T-cell (primary cell): ENCODE measurements around the gene PPP1R15A. TPM values are rescaled to one million over a fixed set of nuclear protein-coding genes. Genes with fewer than 3 reads are reported as not detected.

Experiments used
- ATAC-seq, 4 experiments: fragments of 200-7000 bp in 3 of 4; fragments of 150-1000 bp in 1 of 4; cut with Tn5 transposase; replicated peaks in 1 of 4; 1 replicate in 3 of 4; 2 replicates in 1 of 4; pipeline ENCODE4 v1.10.0; 2021; ENCODE audit warnings: moderate library complexity in 3 of 4, mild to moderate bottlenecking in 2 of 4, moderate number of reproducible peaks in 1 of 4
- CTCF ChIA-PET, 2 donors: fragments of 300-600 bp; sonication (Branson Sonifier 250); formaldehyde crosslinking; loops; one replicate each; lab custom pipeline; 2022; ENCODE audit warnings: antibody characterized with exemption in 2 of 2; lab: Charles Lee
- POLR2A ChIA-PET, 2 donors: fragments of 300-600 bp; sonication (Branson Sonifier 250); formaldehyde crosslinking; loops; one replicate each; lab custom pipeline; 2022; ENCODE audit warnings: antibody characterized with exemption in 2 of 2; lab: Charles Lee
- DNase-seq, 35 experiments: peaks; one replicate each; pipeline versions ENCODE4 v3.0.0 to v3.0.0-alpha.2; 2013 to 2023
- H3K27ac ChIP-seq: one replicate; pipeline ENCODE4 v1.5.1; 2013; ENCODE audit warnings: low read length
- H3K27me3 ChIP-seq, 2 experiments: replicated peaks in 1 of 2; 1 replicate in 1 of 2; 2 replicates in 1 of 2; pipeline versions ENCODE4 v1.6.1 to v1.7.0; 2013; ENCODE audit warnings: low read length in 1 of 2, mixed read lengths in 1 of 2; ENCODE audit not compliant: control insufficient read depth in 2 of 2, insufficient read depth in 2 of 2; ENCODE audit errors: extremely low read depth in 1 of 2
- H3K36me3 ChIP-seq, 2 donors: 1 replicate in 1 of 2; 2 replicates in 1 of 2; pipeline versions ENCODE4 v1.6.1 to v1.7.0; 2013; ENCODE audit warnings: low read length in 1 of 2; ENCODE audit not compliant: control insufficient read depth in 2 of 2, insufficient read depth in 1 of 2; ENCODE audit errors: extremely low read depth in 1 of 2
- H3K4me1 ChIP-seq, 2 experiments: 1 replicate in 1 of 2; 2 replicates in 1 of 2; pipeline versions ENCODE4 v1.6.1 to v1.7.0; 2013; ENCODE audit warnings: low read length in 2 of 2, mixed read lengths in 1 of 2; ENCODE audit not compliant: insufficient read depth in 2 of 2, control insufficient read depth in 1 of 2; ENCODE audit errors: extremely low read depth in 1 of 2
- H3K4me3 ChIP-seq, 2 donors: 1 replicate in 1 of 2; 2 replicates in 1 of 2; pipeline versions ENCODE4 v1.5.1 to v1.7.0; 2013; ENCODE audit warnings: mild to moderate bottlenecking in 2 of 2, low read length in 1 of 2, moderate library complexity in 1 of 2; ENCODE audit not compliant: control insufficient read depth in 1 of 2; ENCODE audit errors: extremely low read depth in 1 of 2
- H3K9me3 ChIP-seq: 2 replicates; pipeline ENCODE4 v1.7.0; 2013
- H3K27ac Mint-ChIP-seq, 2 donors: one replicate each; pipeline ENCODE4 v1.8.0; 2020 to 2021; ENCODE audit warnings: mild to moderate bottlenecking in 2 of 2, mixed read lengths in 2 of 2
- H3K27me3 Mint-ChIP-seq, 2 donors: one replicate each; pipeline ENCODE4 v1.8.0; 2021 to 2022; ENCODE audit warnings: mixed read lengths in 2 of 2
- H3K36me3 Mint-ChIP-seq: one replicate; pipeline ENCODE4 v1.8.0; 2021; ENCODE audit warnings: mixed read lengths
- H3K4me1 Mint-ChIP-seq, 3 donors: one replicate each; pipeline ENCODE4 v1.8.0; 2020 to 2022; ENCODE audit warnings: mixed read lengths in 3 of 3, mild to moderate bottlenecking in 1 of 3
- H3K4me3 Mint-ChIP-seq, 3 donors: one replicate each; pipeline ENCODE4 v1.8.0; 2020 to 2022; ENCODE audit warnings: mild to moderate bottlenecking in 3 of 3, mixed read lengths in 3 of 3, moderate library complexity in 3 of 3
- H3K9me3 Mint-ChIP-seq, 3 donors: one replicate each; pipeline ENCODE4 v1.8.0; 2020 to 2022; ENCODE audit warnings: mixed read lengths in 3 of 3
- WGBS: methylation state at CpG from one replicate; pipeline ENCODE4 v1.1.5; 2013; ENCODE audit warnings: missing lambda C conversion rate; ENCODE audit not compliant: insufficient coverage; 5-methylcytosine and 5-hydroxymethylcytosine counted together
- total RNA-seq, 35 experiments: library from RNA in 6 of 35; stranded (reverse) in 6 of 35; fragments of 120-200 nt in 1 of 35; gene quantifications; one replicate each; pipeline versions ENCODE4 v1.2.1 to v1.2.4 and lab custom pipeline; 2013 to 2026

The PPP1R15A gene
- total RNA-seq, 5 donors from 2014 or later (not counting 1 experiment from before 2014, with no cell fraction given), result 74.4 to 713 (median 93.6) TPM

DNA sequence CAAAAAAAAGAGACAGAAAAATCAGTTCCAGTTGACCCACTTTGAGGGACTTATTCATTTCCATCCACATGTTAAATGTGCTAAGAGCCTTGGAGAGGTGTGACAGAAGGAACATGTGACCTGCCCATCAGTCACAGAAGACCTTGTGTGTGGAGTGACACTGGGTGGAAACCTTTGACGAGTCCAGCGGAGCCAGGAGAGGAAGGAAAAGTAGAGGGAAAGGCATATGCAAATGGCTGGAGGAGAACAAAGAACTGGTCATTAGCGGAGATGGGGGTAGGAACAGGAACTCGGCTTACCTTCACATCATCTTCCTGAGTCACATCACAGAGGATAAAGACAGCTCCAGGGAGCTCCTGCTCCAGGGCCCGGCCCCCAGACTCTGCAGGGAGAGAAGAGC lies 38.2 kb upstream of the PPP1R15A start:
- ChIA-PET CTCF (no interaction called here), POLR2A (no interaction called here)
- no peak overlapping the region for H3K27ac ChIP-seq
- no peaks in the 10 kb centered on the region for H3K9me3 Mint-ChIP-seq
- H3K36me3 Mint-ChIP-seq, result no peaks in the 10 kb centered on the region
- no peaks in the 10 kb centered on the region for H3K9me3 ChIP-seq
- peaks cover 3 to 28% of the 10 kb centered on the region in 2 experiments for H3K4me1 ChIP-seq
- no peak for ATAC-seq
- H3K27me3 ChIP-seq, result peaks cover 0 to 37% of the 10 kb centered on the region in 2 experiments
- no CpG with 5 or more reads among the region's 5 CpGs for WGBS
- no peak overlapping the region for H3K27ac Mint-ChIP-seq
- DNase-seq, result no peak
- H3K4me1 Mint-ChIP-seq, result peaks cover 18 to 25% (median 19%) of the 10 kb centered on the region in 3 donors
- no peak overlapping the region for H3K4me3 ChIP-seq
- peak overlapping the region in 1 of 3 donors; percentile 23 for H3K4me3 Mint-ChIP-seq
- H3K27me3 Mint-ChIP-seq, result peaks cover 3 to 14% of the 10 kb centered on the region in 2 donors
- H3K36me3 ChIP-seq, result no peaks in the 10 kb centered on the region

DNA sequence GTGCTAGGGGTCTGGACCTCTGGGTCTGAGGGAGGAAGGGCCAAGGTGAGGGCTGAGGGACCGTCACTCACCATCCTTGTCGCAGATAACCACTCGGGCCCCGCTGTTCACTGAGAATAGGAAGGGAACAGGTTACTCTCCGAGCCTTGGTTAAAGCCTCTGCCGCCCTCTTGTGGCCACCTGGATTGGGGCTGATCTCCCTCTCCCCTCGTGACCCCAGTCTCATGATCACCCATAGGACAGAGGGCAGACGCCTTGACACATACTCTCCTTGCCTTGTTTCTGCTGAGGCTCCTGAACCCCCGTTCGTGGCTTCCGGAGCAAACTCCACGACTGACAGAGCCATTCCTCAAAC lies 36.5 kb upstream of the PPP1R15A start:
- ATAC-seq, result peak; percentile 83 to 93 (median 90)
- WGBS, result 0% methylated on average over 6 of the region's 12 CpGs
- peaks cover 0 to 33% of the 10 kb centered on the region in 2 experiments for H3K27me3 ChIP-seq
- no peak overlapping the region for H3K27ac ChIP-seq
- peak overlapping the region; percentile 13 to 46 for H3K4me3 ChIP-seq
- ChIA-PET CTCF (interaction anchor here in 1 of 2 donors (0.6 to 2.5 kb wide), 5 partner anchors 37 to 164 kb away, joined by 3 to 17 read pairs (median 6); partner anchors contain the start of gene RUVBL2), POLR2A (no interaction called here)
- Mint-ChIP-seq H3K9me3 (no peaks in the 10 kb centered on the region), H3K27me3 (peaks cover 3 to 11% of the 10 kb centered on the region in 2 donors), H3K36me3 (no peaks in the 10 kb centered on the region), H3K27ac (peak overlapping the region; percentile 46 to 80), H3K4me3 (peak overlapping the region; percentile 78 to 92 (median 79)), H3K4me1 (peaks cover 18 to 25% (median 19%) of the 10 kb centered on the region in 3 donors)
- DNase-seq, result peak; percentile 76 to 96 (median 91)
- H3K36me3 ChIP-seq, result no peaks in the 10 kb centered on the region
- H3K9me3 ChIP-seq, result no peaks in the 10 kb centered on the region
- peaks cover 3 to 28% of the 10 kb centered on the region in 2 experiments for H3K4me1 ChIP-seq

DNA sequence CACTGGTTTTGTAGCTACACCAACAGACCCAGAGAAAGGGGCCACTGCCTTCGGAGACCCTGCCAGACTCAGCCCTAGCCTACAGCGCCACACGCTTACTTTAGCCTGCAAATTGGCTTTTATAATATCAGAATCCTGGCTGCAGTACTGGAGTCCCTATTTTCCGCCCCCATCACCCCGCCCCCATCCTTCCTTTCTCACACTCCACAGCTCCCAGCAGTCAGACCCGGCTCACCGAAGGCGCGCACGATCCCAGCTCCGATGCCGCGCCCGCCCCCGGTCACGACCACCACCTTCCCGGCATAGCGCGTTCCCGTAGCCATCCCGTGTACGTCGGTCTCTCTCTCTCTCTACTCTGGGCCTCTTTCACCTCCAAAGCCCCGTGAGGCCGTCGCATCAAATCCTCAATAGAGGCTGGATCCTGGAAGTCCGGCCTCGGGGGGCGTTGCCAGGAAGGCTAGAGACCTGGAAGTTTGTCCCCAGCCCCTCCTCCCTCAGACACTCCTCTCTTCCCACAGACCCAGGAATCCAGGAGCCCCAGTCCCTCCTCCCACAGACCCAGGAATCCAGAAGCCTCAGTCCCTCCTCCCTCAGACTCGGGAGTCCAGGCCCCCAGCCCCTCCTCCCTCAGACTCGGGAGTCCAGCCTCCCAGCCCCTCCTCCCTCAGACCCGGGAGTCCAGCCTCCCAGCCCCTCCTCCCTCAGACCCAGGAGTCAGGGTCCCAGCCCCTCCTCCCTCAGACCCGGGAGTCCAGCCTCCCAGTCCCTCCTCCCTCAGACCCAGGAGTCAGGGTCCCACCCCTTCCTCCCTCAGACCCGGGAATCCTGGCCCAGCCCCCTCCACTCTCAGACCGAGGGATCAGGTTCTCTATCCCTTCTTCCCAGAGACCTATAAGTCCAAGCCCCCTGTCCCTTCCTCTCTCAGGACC lies 35.9 kb upstream of the PPP1R15A start, which contains the start of gene HSD17B14:
TSS of gene HSD17B14 (minus strand) at position 403 of the 929 bp plus-strand sequence. CDS start at position 323, 80 bp downstream.
- WGBS, result 1% methylated on average over 35 of the region's 35 CpGs

DNA sequence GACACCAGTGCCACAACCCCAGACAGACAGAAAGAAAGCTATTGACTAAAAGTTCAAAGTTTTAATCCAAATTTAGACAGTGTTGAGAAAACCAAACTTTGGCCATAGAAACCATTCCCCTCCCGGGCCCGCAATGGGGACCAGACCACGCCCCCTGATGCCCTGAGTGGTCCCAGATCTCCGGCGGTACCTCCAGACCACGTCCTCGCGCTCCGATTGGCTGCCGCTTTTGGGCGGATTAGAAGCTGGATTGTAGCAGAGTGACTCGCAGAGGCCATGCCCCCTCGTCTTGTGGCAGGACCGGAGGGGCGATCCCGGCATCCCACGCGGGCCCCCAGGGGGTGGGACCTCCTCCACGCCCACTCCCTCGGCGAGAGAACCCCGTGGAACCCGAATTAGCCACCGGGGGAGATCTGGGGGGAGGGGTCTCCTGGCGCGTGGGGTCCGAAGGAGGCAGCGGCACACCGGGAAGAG lies 35.1 kb upstream of the PPP1R15A start:
- peaks cover 0 to 33% of the 10 kb centered on the region in 2 experiments for H3K27me3 ChIP-seq
- peak overlapping the region; percentile 78 to 92 (median 80) for H3K4me3 Mint-ChIP-seq
- no peak overlapping the region for H3K27ac ChIP-seq
- H3K4me3 ChIP-seq, result peak overlapping the region; percentile 13 to 54
- peaks cover 3 to 28% of the 10 kb centered on the region in 2 experiments for H3K4me1 ChIP-seq
- H3K27me3 Mint-ChIP-seq, result peaks cover 0 to 11% of the 10 kb centered on the region in 2 donors
- 12% methylated on average over 15 of the region's 29 CpGs for WGBS
- DNase-seq (peak; percentile 56 to 88 (median 78)), ATAC-seq (peak; percentile 82 to 90 (median 86))
- H3K36me3 ChIP-seq, result no peaks in the 10 kb centered on the region
- H3K27ac Mint-ChIP-seq, result peak overlapping the region; percentile 55 to 89
- H3K36me3 Mint-ChIP-seq, result no peaks in the 10 kb centered on the region
- CTCF ChIA-PET, result interaction anchor here (0.7 to 2.5 kb wide), 11 partner anchors 34 to 192 kb away, joined by 3 to 17 read pairs (median 5); partner anchors contain the start of genes IZUMO1 (in 1 of the 2), NUCB1 (in 1 of the 2) and RUVBL2 (in 1 of the 2)
- peaks cover 18 to 25% (median 19%) of the 10 kb centered on the region in 3 donors for H3K4me1 Mint-ChIP-seq
- POLR2A ChIA-PET, result interaction anchor here in 1 of 2 donors (0.6 kb wide), 1 partner anchor 42 kb away, joined by 3 read pairs; no protein-coding TSS in a partner anchor
- H3K9me3 ChIP-seq, result no peaks in the 10 kb centered on the region
- no peaks in the 10 kb centered on the region for H3K9me3 Mint-ChIP-seq

More for the DNA sequence above, 35.9 kb upstream of the PPP1R15A start, which contains the start of gene HSD17B14:
- no peaks in the 10 kb centered on the region for H3K36me3 Mint-ChIP-seq
- Histone ChIP-seq H3K4me3 (peak within 1 kb of the TSS; percentile 13 to 54), H3K4me1 (peaks cover 3 to 28% of the 10 kb centered on the region in 2 experiments), H3K36me3 (no peaks in the 10 kb centered on the region), H3K27ac (no peak within 1 kb of the TSS), H3K9me3 (no peaks in the 10 kb centered on the region), H3K27me3 (peaks cover 0 to 33% of the 10 kb centered on the region in 2 experiments)
- ATAC-seq (peak; percentile 4 to 25 (median 9)), DNase-seq (no peak)
- peak within 1 kb of the TSS; percentile 78 to 92 (median 80) for H3K4me3 Mint-ChIP-seq
- peaks cover 18 to 25% (median 19%) of the 10 kb centered on the region in 3 donors for H3K4me1 Mint-ChIP-seq
- CTCF ChIA-PET, result interaction anchor here in 1 of 2 donors (0.6 to 2.5 kb wide), 9 partner anchors 38 to 191 kb away, joined by 3 to 17 read pairs (median 5); partner anchors contain the start of genes IZUMO1, NUCB1 and RUVBL2
- H3K27ac Mint-ChIP-seq, result peak within 1 kb of the TSS; percentile 55 to 89
- POLR2A ChIA-PET, result interaction anchor here in 1 of 2 donors (0.6 kb wide), 1 partner anchor 111 kb away, joined by 4 read pairs; no protein-coding TSS in a partner anchor
- no peaks in the 10 kb centered on the region for H3K9me3 Mint-ChIP-seq
- H3K27me3 Mint-ChIP-seq, result peaks cover 2 to 11% of the 10 kb centered on the region in 2 donors

DNA sequence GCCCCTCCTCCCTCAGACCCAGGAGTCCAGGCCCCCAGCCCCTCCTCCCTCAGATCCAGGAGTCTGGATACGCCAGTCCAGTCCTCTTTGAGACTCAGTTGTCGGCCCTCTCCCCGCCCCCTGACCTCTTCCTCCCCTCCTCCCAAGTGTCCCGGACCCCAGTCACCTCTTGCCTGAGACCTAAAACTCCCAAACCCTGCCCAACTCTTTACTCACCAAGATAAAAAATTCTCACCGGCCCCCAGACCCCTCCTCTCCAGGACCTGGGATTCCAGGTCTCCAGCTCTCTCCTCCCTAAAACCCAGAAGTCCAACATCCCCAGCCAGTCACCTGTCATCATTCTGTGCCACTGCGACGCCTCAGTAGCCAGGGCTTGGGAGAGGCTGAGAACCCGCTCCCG lies 34.5 kb upstream of the PPP1R15A start:
- Histone ChIP-seq H3K9me3 (no peaks in the 10 kb centered on the region), H3K4me3 (no peak overlapping the region), H3K27me3 (peaks cover 0 to 28% of the 10 kb centered on the region in 2 experiments), H3K27ac (no peak overlapping the region), H3K36me3 (no peaks in the 10 kb centered on the region), H3K4me1 (peaks cover 3 to 28% of the 10 kb centered on the region in 2 experiments)
- 65% methylated on average over 5 of the region's 9 CpGs for WGBS
- DNase-seq, result no peak
- Mint-ChIP-seq H3K4me3 (peak overlapping the region in 1 of 3 donors; percentile 66), H3K9me3 (no peaks in the 10 kb centered on the region), H3K36me3 (no peaks in the 10 kb centered on the region), H3K4me1 (peaks cover 18 to 26% (median 19%) of the 10 kb centered on the region in 3 donors), H3K27me3 (peaks cover 0 to 11% of the 10 kb centered on the region in 2 donors), H3K27ac (no peak overlapping the region)
- ChIA-PET POLR2A (interaction anchor here in 1 of 2 donors (0.6 kb wide), 1 partner anchor 42 kb away, joined by 3 read pairs; no protein-coding TSS in a partner anchor), CTCF (interaction anchor here (0.7 to 2.5 kb wide), 8 partner anchors 35 to 162 kb away, joined by 3 to 17 read pairs (median 5); partner anchors contain the start of genes IZUMO1 (in 1 of the 2) and RUVBL2 (in 1 of the 2))
- no peak for ATAC-seq
